ENCODE measurements around the gene MYLK4.

MYLK4 gene

DNA sequence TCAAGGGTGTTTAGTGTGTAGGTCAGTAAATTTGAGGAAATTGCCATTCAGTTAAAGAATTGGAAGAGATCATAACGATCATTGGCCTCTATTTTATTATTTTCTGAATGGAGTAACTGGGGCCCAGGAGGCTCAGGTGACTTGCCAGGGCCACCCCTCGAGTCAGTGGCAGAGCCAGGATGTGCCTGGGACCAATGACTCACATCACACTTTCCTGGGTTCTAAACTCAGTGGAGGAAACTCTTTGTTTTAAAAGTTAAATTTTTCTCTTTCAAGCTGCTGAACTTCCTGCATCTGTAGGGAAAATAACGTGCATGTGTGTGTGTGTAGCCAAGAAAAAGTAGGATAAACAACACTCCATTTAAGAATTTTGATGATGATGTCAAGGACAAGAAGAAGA, 135.5 kb downstream of the MYLK4 start:
- TF ChIP-seq, protein P1, sequence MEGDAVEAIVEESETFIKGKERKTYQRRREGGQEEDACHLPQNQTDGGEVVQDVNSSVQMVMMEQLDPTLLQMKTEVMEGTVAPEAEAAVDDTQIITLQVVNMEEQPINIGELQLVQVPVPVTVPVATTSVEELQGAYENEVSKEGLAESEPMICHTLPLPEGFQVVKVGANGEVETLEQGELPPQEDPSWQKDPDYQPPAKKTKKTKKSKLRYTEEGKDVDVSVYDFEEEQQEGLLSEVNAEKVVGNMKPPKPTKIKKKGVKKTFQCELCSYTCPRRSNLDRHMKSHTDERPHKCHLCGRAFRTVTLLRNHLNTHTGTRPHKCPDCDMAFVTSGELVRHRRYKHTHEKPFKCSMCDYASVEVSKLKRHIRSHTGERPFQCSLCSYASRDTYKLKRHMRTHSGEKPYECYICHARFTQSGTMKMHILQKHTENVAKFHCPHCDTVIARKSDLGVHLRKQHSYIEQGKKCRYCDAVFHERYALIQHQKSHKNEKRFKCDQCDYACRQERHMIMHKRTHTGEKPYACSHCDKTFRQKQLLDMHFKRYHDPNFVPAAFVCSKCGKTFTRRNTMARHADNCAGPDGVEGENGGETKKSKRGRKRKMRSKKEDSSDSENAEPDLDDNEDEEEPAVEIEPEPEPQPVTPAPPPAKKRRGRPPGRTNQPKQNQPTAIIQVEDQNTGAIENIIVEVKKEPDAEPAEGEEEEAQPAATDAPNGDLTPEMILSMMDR (conservative IDR thresholded peaks at IDR 0.05): no peak
- no peak overlapping the region for H3K27ac ChIP-seq

DNA sequence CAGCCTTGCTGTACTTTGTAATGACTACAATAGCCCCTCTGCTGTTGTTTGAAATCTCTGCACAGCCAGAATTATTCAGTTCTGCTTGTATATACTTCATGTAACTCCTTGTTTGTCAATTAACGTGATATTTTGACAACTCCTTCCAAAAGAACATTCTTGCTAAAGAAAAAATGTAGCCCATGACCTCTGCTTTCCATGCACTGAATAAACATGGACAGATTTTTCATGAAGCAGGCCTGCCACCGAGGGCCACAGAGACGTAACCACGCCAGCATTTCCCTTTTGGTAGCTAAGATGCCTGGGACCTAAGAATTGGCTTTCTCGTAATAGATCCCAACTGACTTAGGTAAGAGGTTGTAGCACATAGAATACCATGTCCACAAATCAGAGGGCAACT, 135.9 kb downstream of the MYLK4 start:
- no peak overlapping the region for H3K27ac ChIP-seq
- TF ChIP-seq, protein P1 (conservative IDR thresholded peaks at IDR 0.05): no peak

DNA sequence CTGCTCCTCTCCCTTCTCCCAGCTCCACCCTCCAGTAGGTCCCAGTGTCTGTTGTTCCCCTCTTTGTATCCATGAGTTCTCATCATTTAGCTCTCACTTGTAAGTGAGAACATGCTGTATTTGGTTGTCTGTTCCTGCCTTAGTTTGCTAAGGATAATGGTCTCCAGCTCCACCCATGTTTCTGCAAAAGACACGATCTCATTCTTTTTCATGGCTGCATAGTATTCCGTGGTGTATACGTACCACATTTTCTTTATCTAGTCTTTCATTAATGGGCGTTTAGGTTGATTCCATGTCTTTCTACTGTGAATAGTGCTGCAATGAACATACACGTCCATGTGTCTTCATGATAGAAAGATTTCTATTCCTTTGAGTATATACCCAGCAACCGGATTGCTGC, 136.6 kb downstream of the MYLK4 start:
- TF ChIP-seq, protein P1 (conservative IDR thresholded peaks at IDR 0.05): no peak
- H3K27ac ChIP-seq: no peak overlapping the region
